ENCODE data around the gene TBC1D2.

- no peak for TF ChIP-seq CTCF (IDR thresholded peaks at IDR 0.05 in 2 of 3, conservative IDR thresholded peaks at IDR 0.05 in 1 of 3; ENCODE audit: control insufficient read depth in 2 of 3, extremely low read depth in 1 of 3, insufficient read depth in 1 of 3, low read depth in 3 of 3, low read length in 3 of 3)
- TF ChIP-seq NR2C1 (IDR thresholded peaks at IDR 0.05): no peak
- no peak for TF ChIP-seq POLR2A (IDR thresholded peaks at IDR 0.05; ENCODE audit: low read depth, low read length)
- no peak for TF ChIP-seq EP300 (IDR thresholded peaks at IDR 0.05; ENCODE audit: borderline replicate concordance in 1 of 2, control insufficient read depth in 1 of 2, low read depth in 2 of 2, low read length in 2 of 2)
- no peak for TF ChIP-seq ZNF274 (IDR thresholded peaks at IDR 0.05; ENCODE audit: insufficient read depth, insufficient read length)
- no peak for TF ChIP-seq KDM1A (IDR thresholded peaks at IDR 0.05; ENCODE audit: borderline replicate concordance)
- no peak for TF ChIP-seq EZH2 (IDR thresholded peaks at IDR 0.05; ENCODE audit: borderline replicate concordance, control insufficient read depth, low read depth, low read length)
- no peak for TF ChIP-seq CREB1 (IDR thresholded peaks at IDR 0.05; ENCODE audit: low read depth)
- no peak for TF ChIP-seq BRCA1 (IDR thresholded peaks at IDR 0.05; ENCODE audit: low read depth, low read length)
- TF ChIP-seq JUND (IDR thresholded peaks at IDR 0.05; ENCODE audit: low read depth, low read length): no peak
- no peak for TF ChIP-seq NBN (IDR thresholded peaks at IDR 0.05)
- no peak for TF ChIP-seq SRF (IDR thresholded peaks at IDR 0.05; ENCODE audit: low read depth in 2 of 2, low read length in 2 of 2)
- TF ChIP-seq E2F8 (IDR thresholded peaks at IDR 0.05; ENCODE audit: low read depth, partially characterized antibody): no peak
- TF ChIP-seq USF2 (IDR thresholded peaks at IDR 0.05; ENCODE audit: borderline replicate concordance, low read depth, low read length): no peak
These were observed 52.3 kb downstream of the TBC1D2 start for GRCh38 chr9:98203153-98203552.
